ENCODE data around the gene ELMO1.

Gene ELMO1

DNA sequence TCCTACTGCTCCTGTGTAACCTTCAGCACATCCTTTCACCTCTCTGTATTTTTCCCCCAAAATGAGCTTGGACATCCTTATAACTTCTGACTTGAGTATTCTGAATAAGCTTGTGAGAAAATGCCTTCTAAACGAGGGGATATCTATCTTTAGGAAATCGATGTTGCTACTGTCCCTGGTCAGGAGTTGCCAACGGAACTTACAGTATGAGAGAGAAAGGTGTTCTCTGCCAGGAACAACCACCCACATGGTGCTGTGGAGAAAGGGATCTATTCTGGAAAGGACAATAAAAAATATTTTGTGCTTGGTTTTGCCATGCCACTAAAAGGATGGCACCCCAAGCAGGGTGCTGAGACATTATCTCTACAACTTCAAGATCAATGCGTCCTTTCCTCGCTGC, 537.8 kb downstream of the ELMO1 start:
- no peak for FAIRE-seq
- TF ChIP-seq POLR2AphosphoS5 (IDR thresholded peaks at IDR 0.05; ENCODE audit: low read depth, low read length) (no peak), TAF1 (IDR thresholded peaks at IDR 0.05; ENCODE audit: borderline replicate concordance, low read depth, low read length) (no peak)
- DNase-seq (ENCODE audit: insufficient read length), result no peak

DNA sequence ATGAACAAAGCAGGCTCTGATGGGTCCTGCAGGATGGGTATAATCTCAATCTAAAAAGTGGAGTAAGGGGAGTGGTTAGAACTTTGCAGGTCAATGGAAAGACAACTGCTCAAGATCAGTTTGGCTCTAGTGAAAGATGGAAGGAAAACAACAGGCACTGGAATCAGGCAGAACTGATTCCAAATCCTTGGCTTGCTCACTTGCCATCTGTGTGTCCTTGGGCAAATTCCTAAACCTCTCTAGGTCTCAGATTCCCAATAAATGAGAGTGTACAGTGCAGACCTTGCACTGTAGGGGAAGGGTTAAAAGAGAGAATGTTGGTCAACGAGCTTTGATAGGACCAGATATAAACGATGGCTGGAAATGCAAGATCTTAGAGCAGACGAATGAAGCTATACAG, 538.3 kb downstream of the ELMO1 start:
- FAIRE-seq, result no peak

DNA sequence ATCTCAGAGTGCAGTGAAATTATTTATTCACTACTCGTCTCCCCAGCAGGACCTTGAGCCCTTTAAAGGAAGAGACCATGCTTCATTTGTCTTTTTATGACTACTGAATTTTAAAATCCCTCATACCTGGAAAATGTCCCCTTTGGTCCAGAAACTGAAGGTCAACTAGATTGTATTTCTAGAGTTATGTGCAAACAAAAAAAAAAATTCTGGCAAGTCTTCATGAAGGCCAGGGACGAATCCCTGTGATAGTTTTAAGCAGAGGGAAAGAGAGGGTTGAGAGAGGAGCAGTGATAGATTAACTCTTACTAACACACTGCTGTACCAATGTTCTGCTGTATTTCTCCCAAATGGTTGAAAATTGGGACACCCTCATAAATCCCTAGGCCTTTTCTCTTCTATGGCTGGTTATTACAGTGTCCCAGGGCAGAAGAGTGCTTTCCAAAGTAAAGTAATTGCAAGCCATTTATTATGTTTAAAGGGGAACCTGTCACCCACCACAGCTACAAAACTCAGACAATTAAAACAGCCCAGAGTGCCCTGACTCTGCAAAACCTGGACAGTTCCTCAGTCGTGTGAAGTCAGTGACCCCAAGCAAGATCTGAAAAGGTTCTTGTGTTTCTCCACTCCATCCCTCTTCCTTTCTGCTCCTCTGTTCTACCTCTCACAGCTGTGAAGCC, 541.6 kb downstream of the ELMO1 start:
- DNase-seq (ENCODE audit: insufficient read length) (no peak), FAIRE-seq (no peak)
- TF ChIP-seq POLR2AphosphoS5 (IDR thresholded peaks at IDR 0.05; ENCODE audit: low read depth, low read length) (no peak), TAF1 (IDR thresholded peaks at IDR 0.05; ENCODE audit: borderline replicate concordance, low read depth, low read length) (no peak), POLR2A (IDR thresholded peaks at IDR 0.05; ENCODE audit: low read depth, low read length) (no peak)

More for the DNA sequence above, 538.3 kb downstream of the ELMO1 start:
- DNase-seq (ENCODE audit: insufficient read length), result no peak
- TF ChIP-seq POLR2AphosphoS5 (IDR thresholded peaks at IDR 0.05; ENCODE audit: low read depth, low read length), result no peak
- TF ChIP-seq POLR2A (IDR thresholded peaks at IDR 0.05; ENCODE audit: low read depth, low read length), result no peak
- TF ChIP-seq TAF1 (IDR thresholded peaks at IDR 0.05; ENCODE audit: borderline replicate concordance, low read depth, low read length), result no peak

DNA sequence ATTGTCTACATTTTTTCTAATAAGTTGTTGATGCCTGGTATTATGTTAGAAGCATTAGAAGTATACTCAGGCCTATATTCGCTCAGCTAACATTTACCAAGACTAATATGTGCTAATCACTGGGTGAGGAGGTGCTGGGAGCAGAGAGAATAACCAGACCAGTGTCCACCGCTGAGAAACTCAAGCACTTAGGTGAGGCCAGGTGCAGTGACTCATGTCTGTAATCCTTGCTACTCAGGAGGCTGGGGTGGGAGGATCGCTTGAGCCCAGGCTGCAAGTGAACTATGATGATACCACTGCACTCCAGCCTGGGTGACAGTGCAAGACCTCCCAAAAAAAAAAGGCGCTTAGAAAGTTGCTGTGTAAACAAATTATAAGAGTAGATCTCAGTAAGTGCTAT, 542.2 kb downstream of the ELMO1 start:
- FAIRE-seq (no peak), DNase-seq (ENCODE audit: insufficient read length) (no peak)
- TF ChIP-seq POLR2AphosphoS5 (IDR thresholded peaks at IDR 0.05; ENCODE audit: low read depth, low read length) (no peak), POLR2A (IDR thresholded peaks at IDR 0.05; ENCODE audit: low read depth, low read length) (no peak), TAF1 (IDR thresholded peaks at IDR 0.05; ENCODE audit: borderline replicate concordance, low read depth, low read length) (no peak)

DNA sequence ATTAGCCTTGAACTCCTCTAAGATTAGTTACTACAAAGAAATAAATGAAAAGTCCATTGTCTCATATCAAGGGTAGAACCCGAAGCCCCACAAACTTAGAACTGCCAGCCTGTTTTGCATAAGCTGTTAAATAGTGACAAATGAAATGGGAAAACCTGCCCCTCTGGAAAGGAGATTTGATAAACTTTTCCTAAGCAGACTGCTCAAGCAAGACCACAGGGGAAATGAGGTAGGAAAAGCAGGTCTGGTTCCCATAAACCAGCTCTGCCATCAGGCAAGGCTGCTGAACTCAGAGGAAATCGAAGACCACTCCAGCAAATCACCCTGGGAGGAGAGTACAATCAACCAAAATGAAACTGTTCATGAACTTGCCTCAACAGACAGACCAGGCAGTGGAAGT, 542.8 kb downstream of the ELMO1 start:
- TF ChIP-seq POLR2A (IDR thresholded peaks at IDR 0.05; ENCODE audit: low read depth, low read length) (no peak), TAF1 (IDR thresholded peaks at IDR 0.05; ENCODE audit: borderline replicate concordance, low read depth, low read length) (no peak), POLR2AphosphoS5 (IDR thresholded peaks at IDR 0.05; ENCODE audit: low read depth, low read length) (no peak)
- DNase-seq (ENCODE audit: insufficient read length), result no peak
- FAIRE-seq, result no peak

DNA sequence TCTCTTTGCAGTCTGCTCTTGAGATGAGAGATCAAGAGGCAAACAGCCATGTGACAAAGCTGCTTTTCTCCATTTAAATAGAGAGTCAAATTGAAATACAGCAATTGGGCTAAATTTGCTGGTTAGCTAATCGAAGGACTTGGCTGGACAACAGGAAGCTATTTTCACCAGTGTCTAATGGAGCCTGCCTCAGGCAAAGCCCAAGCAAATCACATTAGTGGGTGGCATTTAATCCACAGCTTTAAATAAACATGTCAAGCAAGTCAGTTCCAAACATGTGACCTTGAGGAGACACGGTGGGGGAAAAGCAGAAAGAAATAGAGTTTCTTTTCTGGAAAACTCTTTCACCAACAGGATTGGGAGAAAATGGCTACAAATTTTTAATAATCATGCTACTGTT, 543.9 kb downstream of the ELMO1 start:
- no peak for FAIRE-seq
- TF ChIP-seq POLR2A (IDR thresholded peaks at IDR 0.05; ENCODE audit: low read depth, low read length) (no peak), TAF1 (IDR thresholded peaks at IDR 0.05; ENCODE audit: borderline replicate concordance, low read depth, low read length) (no peak), POLR2AphosphoS5 (IDR thresholded peaks at IDR 0.05; ENCODE audit: low read depth, low read length) (no peak)
- DNase-seq (ENCODE audit: insufficient read length), result no peak

- DNase-seq (ENCODE audit: insufficient read length) (no peak), FAIRE-seq (no peak)
- TF ChIP-seq TAF1 (IDR thresholded peaks at IDR 0.05; ENCODE audit: borderline replicate concordance, low read depth, low read length) (no peak), POLR2AphosphoS5 (IDR thresholded peaks at IDR 0.05; ENCODE audit: low read depth, low read length) (no peak), POLR2A (IDR thresholded peaks at IDR 0.05; ENCODE audit: low read depth, low read length) (no peak)
Observed at GRCh38 chr7:36904101-36904500, 544.6 kb downstream of the ELMO1 start.

DNA sequence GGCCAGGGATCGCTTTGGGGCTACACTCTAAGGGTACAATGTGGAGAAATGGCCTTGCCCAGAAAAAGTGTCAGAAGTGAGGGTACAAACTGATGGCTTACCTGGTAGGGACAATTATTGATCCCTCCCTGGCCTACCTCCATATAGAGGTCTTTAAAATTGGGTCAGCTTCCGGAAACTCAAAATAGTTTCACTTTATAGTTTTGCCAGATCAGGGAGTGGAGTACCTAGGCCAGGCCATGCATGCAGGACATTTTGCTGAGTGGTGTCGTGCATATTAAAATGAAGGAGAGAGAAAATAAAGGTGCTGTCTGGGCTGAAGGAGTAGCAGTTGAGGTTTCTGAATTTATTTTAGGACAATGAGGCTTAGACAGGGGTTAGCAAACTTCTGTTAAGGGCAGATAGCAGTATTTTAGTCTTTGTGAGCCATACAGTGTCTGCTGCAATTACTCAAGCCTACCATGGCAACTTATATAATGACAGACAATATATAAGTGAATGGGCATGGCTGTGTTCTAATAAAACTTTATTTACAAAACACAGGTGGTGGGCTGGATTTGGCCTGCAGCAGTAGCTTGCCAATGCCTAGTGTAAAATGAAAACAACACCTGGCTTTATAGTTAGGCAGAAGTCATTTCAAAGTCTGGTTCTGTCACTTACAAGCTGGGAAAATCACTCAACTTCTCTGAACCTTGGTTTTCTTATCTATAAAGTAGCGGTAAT, 547.5 kb downstream of the ELMO1 start:
- DNase-seq (ENCODE audit: insufficient read length), result no peak
- no peak for FAIRE-seq
- no peak for TF ChIP-seq POLR2AphosphoS5 (IDR thresholded peaks at IDR 0.05; ENCODE audit: low read depth, low read length)
- no peak for TF ChIP-seq POLR2A (IDR thresholded peaks at IDR 0.05; ENCODE audit: low read depth, low read length)
- TF ChIP-seq TAF1 (IDR thresholded peaks at IDR 0.05; ENCODE audit: borderline replicate concordance, low read depth, low read length), result no peak

DNA sequence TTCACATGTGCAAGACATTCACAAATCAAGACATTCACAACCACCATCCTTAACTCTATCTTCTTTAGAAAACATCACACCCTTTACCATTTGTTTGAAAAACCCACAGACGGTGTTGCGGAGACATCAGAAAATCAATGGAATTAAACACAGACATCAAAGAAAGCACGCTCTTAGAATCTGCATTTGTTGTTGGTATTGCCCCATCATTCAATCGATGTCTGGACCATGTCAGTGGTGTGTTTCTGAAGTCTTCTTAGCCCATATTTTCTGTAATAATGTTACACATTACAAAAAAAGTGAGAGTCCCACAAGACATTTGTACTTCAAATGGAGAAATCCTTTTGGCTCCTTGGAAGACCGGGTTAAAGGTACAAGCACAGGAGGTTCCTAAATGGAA, 550.5 kb downstream of the ELMO1 start:
- DNase-seq (ENCODE audit: insufficient read length), result no peak
- no peak for FAIRE-seq
- TF ChIP-seq POLR2A (IDR thresholded peaks at IDR 0.05; ENCODE audit: low read depth, low read length), result no peak
- no peak for TF ChIP-seq POLR2AphosphoS5 (IDR thresholded peaks at IDR 0.05; ENCODE audit: low read depth, low read length)
- TF ChIP-seq TAF1 (IDR thresholded peaks at IDR 0.05; ENCODE audit: borderline replicate concordance, low read depth, low read length), result no peak

- no peak for FAIRE-seq
- no peak for TF ChIP-seq POLR2A (IDR thresholded peaks at IDR 0.05; ENCODE audit: low read depth, low read length)
- DNase-seq (ENCODE audit: insufficient read length), result no peak
Observed at GRCh38 chr7:36896956-36897590, 551.6 kb downstream of the ELMO1 start.

GRCh38 chr7:36896418-36896817, 552.2 kb downstream of the ELMO1 start:
- DNase-seq (ENCODE audit: insufficient read length) (no peak), FAIRE-seq (no peak)
- no peak for TF ChIP-seq TAF1 (IDR thresholded peaks at IDR 0.05; ENCODE audit: borderline replicate concordance, low read depth, low read length)
- TF ChIP-seq POLR2A (IDR thresholded peaks at IDR 0.05; ENCODE audit: low read depth, low read length), result no peak
- TF ChIP-seq POLR2AphosphoS5 (IDR thresholded peaks at IDR 0.05; ENCODE audit: low read depth, low read length), result no peak

DNA sequence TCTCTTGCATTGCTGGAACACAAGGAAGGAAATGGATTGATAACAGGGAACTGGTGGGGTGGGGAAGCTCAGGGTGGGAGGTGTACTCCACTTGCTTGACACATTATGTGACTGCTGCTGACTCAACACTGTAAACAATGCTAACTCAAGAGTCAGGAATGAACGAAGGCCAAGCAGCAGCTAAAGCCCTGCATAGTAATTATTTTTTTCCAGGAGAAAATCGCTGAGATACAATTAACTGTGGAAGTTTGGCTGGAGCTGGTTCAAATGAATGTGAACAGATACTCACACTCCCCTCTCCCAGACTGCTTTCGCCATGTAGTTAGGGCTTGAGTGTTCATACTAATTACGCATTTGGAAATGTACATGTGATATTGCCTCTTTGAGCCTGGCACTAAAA, 553.5 kb downstream of the ELMO1 start:
- no peak for FAIRE-seq
- no peak for TF ChIP-seq TAF1 (IDR thresholded peaks at IDR 0.05; ENCODE audit: borderline replicate concordance, low read depth, low read length)
- TF ChIP-seq POLR2A (IDR thresholded peaks at IDR 0.05; ENCODE audit: low read depth, low read length), result no peak
- TF ChIP-seq POLR2AphosphoS5 (IDR thresholded peaks at IDR 0.05; ENCODE audit: low read depth, low read length), result no peak
- DNase-seq (ENCODE audit: insufficient read length), result no peak

Measured in GM12892 (cell line).